ENCODE data around the gene PSEN1. TPM values are rescaled to one million over a fixed set of nuclear protein-coding genes. Genes with fewer than 3 reads are reported as not detected.

The PSEN1 gene
- total and polyA plus RNA-seq, 12 donors = 15.7 to 83.8 (median 51.2) TPM

DNA sequence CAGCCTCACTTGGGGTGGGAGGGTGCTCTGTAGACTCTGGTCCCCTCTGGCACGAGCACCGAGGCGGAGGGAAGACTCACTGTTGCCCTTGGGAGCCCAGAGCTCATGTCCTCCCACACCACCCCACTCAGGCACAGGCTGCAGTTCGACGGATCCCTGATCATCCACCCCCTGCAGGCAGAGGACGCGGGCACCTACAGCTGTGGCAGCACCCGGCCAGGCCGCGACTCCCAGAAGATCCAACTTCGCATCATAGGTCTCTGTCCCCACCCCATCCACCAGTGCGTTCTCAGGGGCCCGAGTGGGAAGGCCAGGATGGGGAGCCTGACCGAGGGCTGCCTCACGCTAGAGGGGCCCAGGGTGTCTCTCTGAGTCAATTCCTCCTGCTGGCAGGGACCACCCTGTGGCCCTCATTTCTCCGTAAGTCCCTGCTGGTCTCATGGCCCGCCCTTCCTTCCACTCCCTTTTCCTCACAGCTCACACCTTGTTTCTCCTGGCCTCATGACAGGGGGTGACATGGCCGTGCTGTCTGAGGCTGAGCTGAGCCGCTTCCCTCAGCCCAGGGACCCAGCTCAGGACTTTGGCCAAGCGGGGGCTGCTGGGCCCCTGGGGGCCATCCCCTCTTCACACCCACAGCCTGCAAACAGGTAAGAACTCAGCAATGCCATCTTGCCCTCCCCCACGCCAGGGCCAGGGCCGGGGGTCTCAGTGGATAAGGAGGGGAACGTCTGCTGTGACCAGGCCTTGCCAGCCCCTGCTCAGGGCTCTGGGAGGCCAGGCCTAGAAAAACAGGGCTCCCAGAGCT, 128.0 kb downstream of the PSEN1 start:
- no peak for TF ChIP-seq POLR2A (IDR thresholded peaks at IDR 0.05)
- TF ChIP-seq, protein P1, sequence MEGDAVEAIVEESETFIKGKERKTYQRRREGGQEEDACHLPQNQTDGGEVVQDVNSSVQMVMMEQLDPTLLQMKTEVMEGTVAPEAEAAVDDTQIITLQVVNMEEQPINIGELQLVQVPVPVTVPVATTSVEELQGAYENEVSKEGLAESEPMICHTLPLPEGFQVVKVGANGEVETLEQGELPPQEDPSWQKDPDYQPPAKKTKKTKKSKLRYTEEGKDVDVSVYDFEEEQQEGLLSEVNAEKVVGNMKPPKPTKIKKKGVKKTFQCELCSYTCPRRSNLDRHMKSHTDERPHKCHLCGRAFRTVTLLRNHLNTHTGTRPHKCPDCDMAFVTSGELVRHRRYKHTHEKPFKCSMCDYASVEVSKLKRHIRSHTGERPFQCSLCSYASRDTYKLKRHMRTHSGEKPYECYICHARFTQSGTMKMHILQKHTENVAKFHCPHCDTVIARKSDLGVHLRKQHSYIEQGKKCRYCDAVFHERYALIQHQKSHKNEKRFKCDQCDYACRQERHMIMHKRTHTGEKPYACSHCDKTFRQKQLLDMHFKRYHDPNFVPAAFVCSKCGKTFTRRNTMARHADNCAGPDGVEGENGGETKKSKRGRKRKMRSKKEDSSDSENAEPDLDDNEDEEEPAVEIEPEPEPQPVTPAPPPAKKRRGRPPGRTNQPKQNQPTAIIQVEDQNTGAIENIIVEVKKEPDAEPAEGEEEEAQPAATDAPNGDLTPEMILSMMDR (IDR thresholded peaks at IDR 0.05) = no peak
- no peaks in the 10 kb centered on the region for H3K27me3 ChIP-seq
- H3K27ac ChIP-seq = no peak overlapping the region
- intact Hi-C loops (cut with DNase I) = no loop called here
- peak in 2 of 7 donors; percentile 5 to 37 for DNase-seq
- WGBS, 4 donors = 82 to 87% (median 83%) methylated on average over 14 to 23 of the region's 23 CpGs
- no peaks in the 10 kb centered on the region for H3K9me3 ChIP-seq (replicated peaks in 1 of 3)
- H3K4me1 ChIP-seq (replicated peaks in 1 of 2) = peaks cover 0 to 2% of the 10 kb centered on the region in 2 donors
- H3K4me3 ChIP-seq = no peak overlapping the region
- no peaks in the 10 kb centered on the region for H3K36me3 ChIP-seq (replicated peaks in 1 of 2)

DNA sequence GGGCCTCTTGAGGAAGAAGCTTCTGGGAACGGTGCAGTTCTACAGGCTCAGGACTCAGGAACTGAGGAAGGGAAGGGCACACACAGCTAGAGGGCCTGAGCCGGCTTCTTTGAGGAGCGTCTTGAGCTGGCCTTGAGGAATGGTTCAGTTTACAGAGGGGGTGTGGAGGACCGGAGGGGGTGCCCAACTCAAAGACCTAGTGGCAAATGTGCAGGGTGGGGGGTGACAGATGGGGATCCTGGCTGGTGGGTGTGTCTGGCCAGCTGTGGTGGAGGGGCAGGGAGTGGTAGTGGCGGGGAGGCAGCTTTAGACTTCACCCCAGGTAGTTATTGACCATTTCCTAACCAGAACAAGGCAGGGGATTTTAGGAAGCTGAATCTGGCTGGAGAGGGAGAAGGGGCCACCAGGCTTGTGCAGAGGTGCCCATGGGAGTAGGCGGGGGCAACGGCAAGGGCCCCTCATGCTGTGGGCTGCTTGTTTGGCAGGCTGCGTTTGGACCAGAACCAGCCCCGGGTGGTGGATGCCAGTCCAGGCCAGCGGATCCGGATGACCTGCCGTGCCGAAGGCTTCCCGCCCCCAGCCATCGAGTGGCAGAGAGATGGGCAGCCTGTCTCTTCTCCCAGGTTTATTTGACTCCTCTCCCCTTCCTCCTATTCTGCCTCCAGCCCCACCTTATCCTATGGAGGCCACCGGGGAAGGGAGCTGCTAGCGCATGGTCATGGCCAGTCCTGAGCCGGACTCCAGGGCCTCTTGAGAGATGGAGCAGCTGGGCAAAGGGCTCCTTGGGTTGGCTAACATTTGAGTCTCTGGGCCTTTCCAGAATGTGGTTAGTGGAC, 128.8 kb downstream of the PSEN1 start:
- Histone ChIP-seq H3K4me3 (no peak overlapping the region), H3K27ac (no peak overlapping the region), H3K4me1 (replicated peaks in 1 of 2) (peaks cover 5 to 8% of the 10 kb centered on the region in 2 donors), H3K27me3 (no peaks in the 10 kb centered on the region), H3K36me3 (replicated peaks in 1 of 2) (no peaks in the 10 kb centered on the region), H3K9me3 (replicated peaks in 1 of 3) (no peaks in the 10 kb centered on the region)
- 81 to 89% (median 86%) methylated on average over 11 to 18 of the region's 18 CpGs for WGBS, 4 donors
- intact Hi-C loops (cut with DNase I) = no loop called here
- DNase-seq = peak in 2 of 7 donors; percentile 8 to 43
- TF ChIP-seq, protein P1 (IDR thresholded peaks at IDR 0.05) = no peak
- TF ChIP-seq POLR2A (IDR thresholded peaks at IDR 0.05) = no peak

DNA sequence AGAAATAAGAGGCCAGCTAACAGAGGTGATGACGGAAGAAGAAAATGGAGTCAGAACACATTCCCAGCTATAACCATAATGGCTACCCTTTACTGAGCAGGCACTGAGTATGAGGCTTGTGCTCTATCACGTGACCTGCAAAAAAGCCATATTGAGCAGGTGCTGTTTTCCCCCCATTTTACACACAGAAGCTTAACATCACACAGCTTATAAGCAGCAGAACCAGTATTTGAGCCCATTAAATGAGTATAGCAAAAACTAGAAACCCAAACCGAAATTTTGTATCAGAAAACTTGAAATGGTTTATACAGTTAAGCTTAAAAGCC, 129.4 kb downstream of the PSEN1 start:
- H3K27me3 ChIP-seq = no peaks in the 10 kb centered on the region
- H3K36me3 ChIP-seq (replicated peaks in 1 of 2) = no peaks in the 10 kb centered on the region
- H3K27ac ChIP-seq = no peak overlapping the region
- TF ChIP-seq, protein P1 (IDR thresholded peaks at IDR 0.05) = no peak
- TF ChIP-seq POLR2A (IDR thresholded peaks at IDR 0.05) = no peak
- intact Hi-C loops (cut with DNase I) = no loop called here
- 89 to 95% (median 92%) methylated on average over 3 of the region's 3 CpGs for WGBS, 4 donors
- DNase-seq = no peak
- H3K4me1 ChIP-seq (replicated peaks in 1 of 2) = peaks cover 5 to 8% of the 10 kb centered on the region in 2 donors
- no peak overlapping the region for H3K4me3 ChIP-seq
- no peaks in the 10 kb centered on the region for H3K9me3 ChIP-seq (replicated peaks in 1 of 3)

DNA sequence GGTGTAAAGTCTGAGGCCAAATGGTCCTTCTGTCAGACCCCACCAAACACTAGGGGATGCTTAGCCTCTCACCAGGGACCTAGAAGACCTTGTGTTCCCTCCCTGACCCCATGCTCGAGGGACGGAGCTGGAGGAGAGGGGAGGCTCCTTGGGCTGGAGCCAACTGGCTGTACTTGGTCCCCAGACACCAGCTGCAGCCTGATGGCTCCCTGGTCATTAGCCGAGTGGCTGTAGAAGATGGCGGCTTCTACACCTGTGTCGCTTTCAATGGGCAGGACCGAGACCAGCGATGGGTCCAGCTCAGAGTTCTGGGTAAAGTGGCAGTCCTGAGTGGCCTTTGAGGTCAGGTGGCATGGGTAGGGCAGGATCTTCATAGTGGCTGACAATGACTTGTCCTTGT, 130.0 kb downstream of the PSEN1 start:
- Histone ChIP-seq H3K27ac (no peak overlapping the region), H3K27me3 (no peaks in the 10 kb centered on the region), H3K4me3 (no peak overlapping the region), H3K4me1 (replicated peaks in 1 of 2) (peaks cover 5 to 8% of the 10 kb centered on the region in 2 donors), H3K9me3 (replicated peaks in 1 of 3) (no peaks in the 10 kb centered on the region), H3K36me3 (replicated peaks in 1 of 2) (no peaks in the 10 kb centered on the region)
- intact Hi-C loops (cut with DNase I) = no loop called here
- 78 to 90% (median 81%) methylated on average over 7 of the region's 7 CpGs for WGBS, 4 donors
- TF ChIP-seq POLR2A (IDR thresholded peaks at IDR 0.05) = no peak
- DNase-seq = no peak
